Endodermal cell (in vitro differentiated cells): ENCODE data around the gene IL17RA. TPM values are rescaled to one million over a fixed set of nuclear protein-coding genes. Genes with fewer than 3 reads are reported as not detected.

Source experiments
- DNase-seq: peaks from one replicate; pipeline ENCODE4 v3.0.0-alpha.2; 2017
- H3K27ac ChIP-seq: 2 replicates; pipeline ENCODE4 v1.5.1; 2013; ENCODE audit warnings: mild to moderate bottlenecking, low read depth, low read length, moderate library complexity
- H3K27me3 ChIP-seq: 2 replicates; pipeline ENCODE4 v1.6.1; 2013; ENCODE audit warnings: mild to moderate bottlenecking, low read length, moderate library complexity; ENCODE audit not compliant: insufficient read depth, control insufficient read depth, poor library complexity, severe bottlenecking
- H3K36me3 ChIP-seq: 2 replicates; pipeline ENCODE4 v1.7.0; 2013; ENCODE audit warnings: mild to moderate bottlenecking, low read length, moderate library complexity; ENCODE audit not compliant: control insufficient read depth, insufficient read depth
- H3K4me1 ChIP-seq: one replicate; pipeline ENCODE4 v1.7.0; 2013; ENCODE audit warnings: low read length; ENCODE audit not compliant: control insufficient read depth, insufficient read depth
- H3K4me3 ChIP-seq: 2 replicates; pipeline ENCODE4 v1.5.1; 2013; ENCODE audit warnings: mild to moderate bottlenecking, low read length, moderate library complexity
- H3K9ac ChIP-seq: 2 replicates; pipeline ENCODE4 v1.6.1; 2013; ENCODE audit warnings: mild to moderate bottlenecking, low read length, moderate library complexity; ENCODE audit not compliant: poor library complexity, severe bottlenecking; ENCODE audit errors: extremely low read depth
- H3K9me3 ChIP-seq: 2 replicates; pipeline ENCODE4 v1.6.1; 2013; ENCODE audit warnings: mild to moderate bottlenecking, low read length, moderate library complexity; ENCODE audit not compliant: control insufficient read depth
- H3K27ac Mint-ChIP-seq: 2 replicates; pipeline ENCODE4 v1.8.0; 2020; ENCODE audit warnings: mixed read lengths
- H3K27me3 Mint-ChIP-seq: 2 replicates; pipeline ENCODE4 v1.8.0; 2021; ENCODE audit warnings: mild to moderate bottlenecking, mixed read lengths; ENCODE audit not compliant: insufficient read depth
- H3K36me3 Mint-ChIP-seq: 2 replicates; pipeline ENCODE4 v1.8.0; 2020; ENCODE audit warnings: low read depth, mixed read lengths
- H3K4me1 Mint-ChIP-seq: 2 replicates; pipeline ENCODE4 v1.8.0; 2020; ENCODE audit warnings: mixed read lengths
- H3K4me3 Mint-ChIP-seq: 2 replicates; pipeline ENCODE4 v1.8.0; 2020; ENCODE audit warnings: mild to moderate bottlenecking, moderate library complexity, mixed read lengths
- H3K9me3 Mint-ChIP-seq: 2 replicates; pipeline ENCODE4 v1.8.0; 2020; ENCODE audit warnings: mild to moderate bottlenecking, mixed read lengths
- WGBS, 2 experiments: methylation state at CpG; one replicate each; pipeline versions ENCODE4 v1.1.5 to v1.1.7; 2013; ENCODE audit warnings: missing lambda C conversion rate in 2 of 2, mixed read lengths in 1 of 2; ENCODE audit not compliant: insufficient coverage in 1 of 2, insufficient read length in 1 of 2; 5-methylcytosine and 5-hydroxymethylcytosine counted together
- total RNA-seq, 2 donors: library from RNA; stranded (reverse); fragmentation: NEBNext Ultra II Directional in 1 of 2; extraction: Animal tissue kit (Norgen Biotek cat#: 25700) in 1 of 2; gene quantifications; 2 replicates in 1 of 2; 3 replicates in 1 of 2; pipeline ENCODE4 v1.2.1, GENCODE V29; 2021
- TF ChIP-seq, protein P1 (sequence below): fragments of 200-600 bp; sonication (generic); conservative IDR thresholded peaks from 2 replicates; pipeline ENCODE4 v1.5.0; 2021; ENCODE audit warnings: antibody characterized with exemption, mild to moderate bottlenecking

The IL17RA gene
- total RNA-seq, 2 donors from 2014 or later: 14.8 to 16.0 TPM

GRCh38 chr22:17056058-17056457 lies 28.7 kb upstream of the IL17RA start:
- Histone ChIP-seq H3K4me1 (no peaks in the 10 kb centered on the region), H3K9me3 (no peaks in the 10 kb centered on the region), H3K27ac (no peak overlapping the region), H3K9ac (no peak overlapping the region), H3K36me3 (no peaks in the 10 kb centered on the region), H3K4me3 (no peak overlapping the region), H3K27me3 (peaks cover 10% of the 10 kb centered on the region)
- DNase-seq: no peak
- H3K36me3 Mint-ChIP-seq: no peaks in the 10 kb centered on the region
- H3K4me1 Mint-ChIP-seq: no peaks in the 10 kb centered on the region
- H3K27ac Mint-ChIP-seq: no peak overlapping the region
- no peaks in the 10 kb centered on the region for H3K9me3 Mint-ChIP-seq
- TF ChIP-seq, protein P1, sequence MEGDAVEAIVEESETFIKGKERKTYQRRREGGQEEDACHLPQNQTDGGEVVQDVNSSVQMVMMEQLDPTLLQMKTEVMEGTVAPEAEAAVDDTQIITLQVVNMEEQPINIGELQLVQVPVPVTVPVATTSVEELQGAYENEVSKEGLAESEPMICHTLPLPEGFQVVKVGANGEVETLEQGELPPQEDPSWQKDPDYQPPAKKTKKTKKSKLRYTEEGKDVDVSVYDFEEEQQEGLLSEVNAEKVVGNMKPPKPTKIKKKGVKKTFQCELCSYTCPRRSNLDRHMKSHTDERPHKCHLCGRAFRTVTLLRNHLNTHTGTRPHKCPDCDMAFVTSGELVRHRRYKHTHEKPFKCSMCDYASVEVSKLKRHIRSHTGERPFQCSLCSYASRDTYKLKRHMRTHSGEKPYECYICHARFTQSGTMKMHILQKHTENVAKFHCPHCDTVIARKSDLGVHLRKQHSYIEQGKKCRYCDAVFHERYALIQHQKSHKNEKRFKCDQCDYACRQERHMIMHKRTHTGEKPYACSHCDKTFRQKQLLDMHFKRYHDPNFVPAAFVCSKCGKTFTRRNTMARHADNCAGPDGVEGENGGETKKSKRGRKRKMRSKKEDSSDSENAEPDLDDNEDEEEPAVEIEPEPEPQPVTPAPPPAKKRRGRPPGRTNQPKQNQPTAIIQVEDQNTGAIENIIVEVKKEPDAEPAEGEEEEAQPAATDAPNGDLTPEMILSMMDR: no peak
- WGBS, 2 experiments: 64 to 92% methylated on average over 4 to 5 of the region's 5 CpGs
- no peak overlapping the region for H3K4me3 Mint-ChIP-seq
- peaks cover 14% of the 10 kb centered on the region for H3K27me3 Mint-ChIP-seq

DNA sequence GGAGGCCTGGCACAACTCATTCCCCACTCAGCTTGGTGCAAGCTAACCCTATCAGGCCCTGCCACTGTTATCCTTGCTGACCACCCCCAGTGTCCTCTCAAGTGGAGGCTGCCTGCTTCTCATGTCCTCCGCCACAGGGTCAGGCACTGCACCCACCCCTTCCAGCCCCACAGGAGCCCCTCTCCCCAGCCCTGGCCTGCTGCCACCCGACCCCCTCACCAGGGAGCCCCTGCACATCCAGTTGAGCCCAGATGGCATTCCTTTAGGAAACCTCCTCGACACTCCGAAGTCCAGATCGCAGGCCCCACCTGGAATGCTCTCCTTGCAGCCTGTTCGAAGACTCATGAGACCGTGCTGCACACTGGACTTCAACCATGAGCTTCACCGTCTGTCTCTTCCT lies 28.0 kb upstream of the IL17RA start:
- H3K9ac ChIP-seq: no peak overlapping the region
- Mint-ChIP-seq H3K27ac (no peak overlapping the region), H3K9me3 (no peaks in the 10 kb centered on the region), H3K4me1 (peaks cover 2% of the 10 kb centered on the region), H3K36me3 (no peaks in the 10 kb centered on the region), H3K27me3 (peaks cover 15% of the 10 kb centered on the region), H3K4me3 (no peak overlapping the region)
- H3K4me3 ChIP-seq: no peak overlapping the region
- no peaks in the 10 kb centered on the region for H3K9me3 ChIP-seq
- H3K36me3 ChIP-seq: no peaks in the 10 kb centered on the region
- WGBS, 2 experiments: 70 to 93% methylated on average over 5 to 8 of the region's 8 CpGs
- H3K4me1 ChIP-seq: no peaks in the 10 kb centered on the region
- H3K27me3 ChIP-seq: peaks cover 10% of the 10 kb centered on the region
- no peak overlapping the region for H3K27ac ChIP-seq
- TF ChIP-seq, protein P1: no peak
- DNase-seq: no peak

DNA sequence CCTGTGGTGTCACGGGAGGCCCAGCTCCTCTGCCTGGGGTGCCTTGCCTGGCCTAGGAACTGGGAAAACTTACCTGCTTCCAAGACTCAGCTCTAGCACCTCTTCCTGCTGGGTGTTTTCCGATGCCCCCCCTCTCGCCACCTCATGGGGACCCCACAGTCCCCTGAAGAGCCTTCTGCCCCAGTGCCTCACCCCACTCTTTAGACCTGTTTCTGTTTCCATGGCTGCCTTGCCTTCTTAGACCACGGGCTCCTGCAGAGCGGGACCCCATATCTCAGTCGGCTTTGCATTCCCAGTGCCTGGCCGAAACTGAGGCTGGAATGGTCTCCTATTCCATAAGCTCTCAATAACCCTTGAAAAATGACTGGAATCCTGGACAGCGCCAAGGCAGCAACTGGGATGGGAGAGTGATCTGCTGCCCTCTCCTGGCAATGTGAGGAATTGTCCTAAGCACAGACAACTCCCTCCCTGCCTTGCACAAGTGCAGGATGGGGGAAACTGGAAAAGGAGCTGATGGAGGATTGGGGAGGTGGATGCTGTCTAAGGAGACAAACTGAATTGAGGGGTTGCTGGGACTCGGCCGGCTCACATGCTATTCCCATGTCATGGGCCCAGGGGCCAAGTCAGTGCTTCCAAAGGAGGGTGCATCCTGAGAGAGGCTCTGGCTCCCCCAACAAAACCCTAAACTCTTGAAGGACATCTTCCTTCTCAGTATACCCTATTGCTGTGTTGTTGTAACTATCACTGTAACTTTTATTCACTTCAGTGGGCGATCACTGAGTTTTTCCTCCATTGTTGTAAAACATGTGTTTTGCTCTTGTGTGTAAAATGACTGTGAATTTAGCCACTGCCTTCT lies 26.6 kb upstream of the IL17RA start:
- Mint-ChIP-seq H3K4me3 (no peak overlapping the region), H3K27ac (no peak overlapping the region), H3K27me3 (peaks cover 13% of the 10 kb centered on the region), H3K9me3 (no peaks in the 10 kb centered on the region), H3K4me1 (peaks cover 3% of the 10 kb centered on the region), H3K36me3 (no peaks in the 10 kb centered on the region)
- no peaks in the 10 kb centered on the region for H3K4me1 ChIP-seq
- no peak overlapping the region for H3K27ac ChIP-seq
- 22 to 25% methylated on average over 4 to 11 of the region's 11 CpGs for WGBS, 2 experiments
- H3K9me3 ChIP-seq: no peaks in the 10 kb centered on the region
- H3K4me3 ChIP-seq: no peak overlapping the region
- no peak overlapping the region for H3K9ac ChIP-seq
- TF ChIP-seq, protein P1: peak; percentile 94
- peaks cover 10% of the 10 kb centered on the region for H3K27me3 ChIP-seq
- H3K36me3 ChIP-seq: no peaks in the 10 kb centered on the region
- DNase-seq: peak; percentile 90
